ENCODE results near the gene ARPC5L.

Gene ARPC5L

DNA sequence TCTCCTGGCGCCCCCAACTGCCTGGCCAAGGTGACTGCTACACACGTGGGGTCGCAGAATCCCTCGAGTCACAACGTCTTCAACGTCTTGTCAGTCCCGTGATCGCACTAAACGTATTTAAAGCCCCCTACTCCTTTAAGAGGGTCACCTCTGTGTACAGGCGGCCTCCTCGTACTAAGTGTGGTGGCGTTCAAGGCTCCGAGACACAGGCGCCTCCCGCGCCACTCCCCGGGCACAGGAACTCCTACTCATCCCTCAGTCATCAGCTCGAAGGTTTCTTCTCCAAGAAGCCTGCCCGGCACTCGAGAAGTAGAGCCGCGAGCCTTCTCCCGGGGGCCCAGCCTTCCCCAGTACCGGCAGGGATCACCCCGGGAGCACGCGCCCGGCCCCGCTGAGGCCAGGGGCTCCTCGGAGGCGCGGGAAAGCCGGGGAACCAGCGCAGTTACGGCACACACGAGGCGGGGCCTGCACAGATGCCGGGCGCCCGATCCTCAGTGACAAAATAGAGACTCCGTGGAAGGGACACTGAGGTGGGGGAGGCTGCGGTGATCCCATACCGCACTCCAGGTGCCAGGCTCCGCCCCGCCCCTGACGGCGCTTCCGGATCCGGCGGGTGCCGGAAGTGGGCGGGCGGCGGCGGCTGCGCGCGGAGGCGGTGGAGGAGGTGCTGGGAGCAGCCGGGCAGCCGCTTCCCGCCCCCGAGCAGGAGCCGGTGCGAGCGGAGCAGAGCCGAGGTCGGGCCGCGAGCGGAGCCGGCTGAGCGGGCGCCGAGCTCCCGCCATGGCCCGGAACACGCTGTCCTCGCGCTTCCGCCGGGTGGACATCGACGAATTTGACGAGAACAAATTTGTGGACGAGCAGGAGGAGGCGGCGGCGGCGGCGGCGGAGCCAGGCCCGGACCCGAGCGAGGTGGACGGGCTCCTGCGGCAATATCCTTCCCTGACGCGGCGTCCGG, 6.9 kb downstream of the ARPC5L start:
- peak; percentile 82 for DNase-seq

DNA sequence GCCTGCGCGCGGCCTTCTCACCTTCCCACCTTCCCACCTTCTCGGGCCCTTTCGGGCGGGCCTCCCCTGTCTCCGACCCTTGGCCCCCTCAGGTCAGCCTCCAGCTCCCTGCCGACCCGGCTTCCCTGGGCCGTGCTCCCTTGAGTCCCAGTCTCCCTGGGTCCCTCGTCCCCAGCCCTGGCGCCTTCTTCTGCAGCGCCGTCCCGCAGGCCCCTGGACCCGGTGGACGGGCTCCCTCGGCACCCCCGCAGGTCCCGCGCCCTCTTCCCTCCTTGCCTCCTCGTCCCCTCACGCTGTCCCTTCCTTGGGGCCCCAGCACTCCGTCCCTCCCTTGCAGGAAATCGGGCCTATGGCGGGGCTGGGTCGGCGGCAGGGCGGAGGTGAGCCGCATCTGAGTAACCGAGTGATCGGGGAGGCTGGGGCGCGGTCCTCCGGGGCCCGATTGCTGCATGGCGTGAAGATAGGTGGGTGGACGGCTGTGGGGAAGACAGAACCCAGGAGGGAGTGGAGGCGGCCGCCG, 7.6 kb downstream of the ARPC5L start:
- no peak for DNase-seq

DNA sequence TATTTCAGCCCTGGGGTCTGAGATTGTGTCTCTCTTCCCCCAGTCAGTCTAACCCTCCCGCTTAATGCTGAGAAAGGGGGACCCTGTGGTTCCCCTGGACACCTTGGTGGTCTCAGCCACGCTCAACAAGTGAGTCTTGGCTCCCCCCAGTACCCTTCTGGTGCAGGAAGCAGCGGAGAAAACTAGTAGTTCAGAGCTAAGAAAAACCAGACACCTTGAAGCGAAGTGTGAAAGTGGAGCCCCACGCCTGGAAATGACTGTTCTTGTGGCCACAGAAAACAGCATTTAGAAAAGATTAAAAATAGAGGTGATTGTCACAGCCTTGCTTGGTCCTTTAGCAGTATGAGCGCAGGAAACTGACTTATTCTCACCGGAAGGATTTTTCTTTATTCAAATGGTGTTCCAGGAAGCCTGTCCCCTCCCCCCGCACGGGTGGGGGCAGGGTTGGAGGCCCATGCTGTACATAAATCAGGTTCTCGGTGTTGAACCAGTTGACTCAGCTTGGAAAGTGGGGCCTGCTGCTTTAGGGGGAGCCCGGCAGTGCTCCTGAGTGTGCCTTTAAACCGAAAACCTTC, 8.1 kb downstream of the ARPC5L start:
- no peak for DNase-seq

DNA sequence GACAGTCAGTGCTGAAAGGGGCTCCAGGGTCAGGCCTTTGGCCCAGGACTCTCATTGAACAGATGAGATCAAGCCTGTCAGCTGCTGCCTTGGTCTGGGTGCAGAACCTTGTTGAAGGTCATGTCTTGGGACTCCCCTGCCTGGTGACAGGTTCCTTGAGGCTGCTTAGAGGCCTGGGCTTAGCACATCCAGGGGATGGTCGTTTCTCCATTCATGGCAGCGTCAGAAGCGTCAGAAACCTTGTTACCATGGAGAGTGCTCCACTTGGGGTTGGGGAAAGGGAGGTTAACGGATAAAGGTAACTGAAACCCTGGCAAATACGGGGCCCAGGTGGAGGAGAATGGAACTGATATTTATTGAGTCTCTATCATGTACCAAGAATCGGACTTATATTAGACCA, 8.8 kb downstream of the ARPC5L start:
- no peak for DNase-seq

DNA sequence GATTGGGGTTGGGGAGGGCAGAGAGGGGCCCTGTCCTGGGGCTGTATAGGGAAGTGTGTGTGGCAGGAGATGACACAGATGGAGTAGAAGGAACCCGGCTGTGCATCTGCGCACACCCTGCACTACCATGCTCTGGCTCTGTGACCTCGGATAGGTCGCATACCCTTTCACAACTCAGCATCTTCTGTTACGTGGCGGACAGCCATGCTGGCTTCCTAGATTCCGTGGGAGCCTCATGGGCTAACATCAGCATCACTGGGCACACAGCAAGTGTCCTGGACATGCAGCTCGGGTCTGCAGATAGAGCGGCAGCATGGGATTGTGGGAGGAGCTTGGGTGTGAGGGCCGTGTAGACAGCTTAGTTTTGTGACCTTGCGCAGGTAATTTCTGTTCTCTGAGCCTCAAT, 9.2 kb downstream of the ARPC5L start:
- DNase-seq, result no peak

DNA sequence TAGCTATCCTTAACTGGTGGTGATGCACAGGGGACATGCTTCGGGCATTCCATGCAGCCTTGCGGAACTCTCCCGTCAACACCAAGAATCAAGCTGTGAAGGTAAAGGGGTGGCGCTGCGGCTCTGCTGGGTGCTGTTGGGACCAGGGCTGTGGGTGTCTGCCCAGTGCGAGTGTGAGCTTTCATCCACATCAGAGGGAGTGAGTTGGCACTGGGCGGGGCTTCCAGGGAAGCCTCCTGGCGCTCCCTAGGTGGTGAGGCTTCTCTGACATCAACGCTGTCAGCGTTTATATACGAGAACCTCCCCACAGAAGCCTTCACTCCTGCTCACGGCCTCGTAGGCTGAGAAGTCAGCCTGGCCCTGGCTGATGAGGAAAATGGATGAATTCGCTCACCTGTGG, 11.7 kb downstream of the ARPC5L start:
- no peak for DNase-seq

DNA sequence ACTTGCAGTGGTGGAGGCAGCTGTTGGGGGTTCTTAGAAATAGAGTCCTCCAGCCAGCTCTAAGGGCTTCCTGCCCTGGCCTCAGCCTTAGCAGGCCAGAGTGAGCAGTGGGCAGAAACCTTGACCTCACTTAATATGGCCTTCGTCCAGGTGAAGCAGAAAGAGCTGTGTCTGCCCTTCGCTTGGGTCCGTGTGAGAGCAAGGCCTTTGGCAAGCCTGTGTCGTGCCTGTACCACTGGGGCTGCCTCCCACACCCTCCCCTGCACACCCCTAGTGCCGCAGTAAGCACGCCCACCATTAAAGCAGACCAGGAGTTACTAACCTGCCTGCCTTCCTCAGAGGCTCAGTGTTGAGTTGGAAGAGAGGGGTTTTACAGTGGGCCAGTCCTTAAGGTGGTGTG, 13.6 kb downstream of the ARPC5L start:
- DNase-seq, result no peak

DNA sequence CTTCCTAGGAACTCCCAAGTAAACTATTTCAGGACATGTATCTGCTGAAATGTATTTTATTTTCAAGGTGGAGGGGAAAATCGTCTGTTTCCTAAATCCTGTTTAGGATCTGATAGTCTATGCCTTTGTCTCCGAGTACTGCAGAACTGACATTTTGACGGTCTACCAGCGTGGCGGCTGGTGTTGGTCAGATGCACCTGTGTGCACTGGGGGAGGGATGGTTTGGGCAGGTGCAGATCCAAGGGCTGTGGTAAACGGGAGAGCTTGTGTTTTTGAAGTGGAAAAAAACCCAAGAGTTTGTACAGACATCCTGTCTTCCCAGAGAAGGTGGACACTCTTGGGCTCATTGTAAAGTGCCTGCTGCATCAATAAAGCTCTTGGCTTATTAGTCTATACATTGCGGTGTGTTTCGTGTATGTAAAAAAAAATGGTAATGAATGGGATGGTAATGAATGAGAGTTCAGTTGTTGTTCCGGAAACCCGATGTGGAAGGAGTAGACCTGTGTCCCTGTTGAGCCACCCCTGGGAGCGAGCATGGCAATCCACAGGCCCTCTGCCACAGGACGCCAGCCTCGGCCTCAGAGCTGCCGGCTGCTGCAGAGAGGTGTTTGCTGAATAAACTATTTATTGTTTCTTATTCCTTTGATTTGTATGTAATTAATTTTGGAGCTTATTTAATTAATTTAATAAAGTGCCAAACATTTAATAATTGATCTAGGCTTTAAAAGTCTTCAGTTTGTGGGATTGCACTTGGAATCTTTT, 15.3 kb downstream of the ARPC5L start:
- no peak for DNase-seq

DNA sequence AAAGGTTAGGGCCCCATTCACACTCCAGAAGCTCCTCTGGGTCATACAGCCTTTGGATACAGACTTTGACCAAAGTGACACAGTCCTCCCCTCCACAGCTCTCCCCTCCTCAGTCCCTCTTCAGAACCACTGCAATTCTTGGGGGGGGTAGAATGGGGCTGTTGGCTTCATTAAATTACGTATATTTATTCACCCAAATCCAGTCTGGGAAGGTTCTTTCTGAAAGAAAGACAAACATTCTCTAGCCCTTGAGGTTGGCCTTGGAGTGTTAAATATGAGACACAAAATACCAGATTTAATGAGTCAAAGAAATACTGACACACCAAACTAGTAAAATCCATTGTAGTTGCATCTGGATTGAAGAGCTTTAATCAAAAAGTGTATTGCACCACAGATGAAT, 16.1 kb downstream of the ARPC5L start:
- DNase-seq, result no peak

DNA sequence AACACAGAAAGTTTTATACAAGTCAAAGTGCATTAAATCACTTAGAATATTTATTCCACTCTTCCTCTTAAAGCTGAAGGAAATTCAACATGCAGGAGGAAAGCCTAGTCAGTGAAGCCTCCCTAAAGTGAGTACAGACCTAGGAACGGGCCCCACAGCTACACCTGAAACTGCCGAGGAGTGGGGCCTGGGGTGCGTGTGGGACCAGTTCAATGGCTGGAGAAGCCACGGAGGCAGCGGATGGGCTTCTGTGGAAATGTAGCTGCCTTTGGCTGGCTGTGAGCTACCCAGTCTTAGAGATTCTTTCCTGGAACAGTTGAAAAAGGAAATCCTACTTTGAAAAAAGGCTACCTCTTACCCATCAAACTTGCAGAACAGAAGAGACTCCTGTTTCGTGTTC, 16.6 kb downstream of the ARPC5L start:
- DNase-seq, result no peak

DNA sequence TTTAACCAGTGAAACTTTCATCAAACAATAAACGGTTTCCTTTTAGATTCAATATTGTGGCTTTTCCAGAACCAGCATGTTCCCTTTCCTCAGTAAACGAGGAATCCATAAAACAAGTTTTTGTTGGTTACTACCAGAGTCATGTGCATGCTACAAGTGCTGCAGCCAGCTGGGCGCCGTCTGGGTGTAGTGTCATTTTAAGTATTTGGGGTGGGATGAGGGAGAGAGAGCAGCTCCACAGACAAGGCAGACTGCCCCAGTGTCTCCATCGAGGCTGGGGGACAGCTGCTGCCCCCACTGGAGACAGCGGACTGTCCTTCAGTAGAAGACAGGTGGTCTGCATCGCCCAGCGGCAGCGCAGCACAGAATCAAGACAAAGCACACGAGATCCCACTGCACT, 17.3 kb downstream of the ARPC5L start:
- no peak for DNase-seq

DNA sequence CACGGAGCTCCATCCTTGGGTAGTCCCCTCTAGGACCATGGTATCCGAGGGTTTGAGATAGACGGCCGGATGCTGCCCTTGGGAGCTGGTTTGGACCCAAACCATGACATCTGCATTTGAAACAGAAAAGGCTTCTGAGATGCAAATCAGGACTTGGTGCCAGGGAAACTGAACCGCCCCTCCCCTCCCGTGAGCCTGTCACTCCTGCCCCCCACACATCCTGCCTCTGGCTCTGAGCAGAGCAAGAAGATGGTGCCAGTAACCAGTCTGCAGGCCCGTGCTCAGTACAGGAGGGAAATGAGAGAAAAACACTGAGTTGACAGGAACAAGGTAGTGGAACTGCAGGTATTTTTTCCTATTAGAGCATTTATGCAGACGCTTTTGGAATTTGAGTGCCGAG, 18.6 kb downstream of the ARPC5L start:
- DNase-seq, result no peak

DNA sequence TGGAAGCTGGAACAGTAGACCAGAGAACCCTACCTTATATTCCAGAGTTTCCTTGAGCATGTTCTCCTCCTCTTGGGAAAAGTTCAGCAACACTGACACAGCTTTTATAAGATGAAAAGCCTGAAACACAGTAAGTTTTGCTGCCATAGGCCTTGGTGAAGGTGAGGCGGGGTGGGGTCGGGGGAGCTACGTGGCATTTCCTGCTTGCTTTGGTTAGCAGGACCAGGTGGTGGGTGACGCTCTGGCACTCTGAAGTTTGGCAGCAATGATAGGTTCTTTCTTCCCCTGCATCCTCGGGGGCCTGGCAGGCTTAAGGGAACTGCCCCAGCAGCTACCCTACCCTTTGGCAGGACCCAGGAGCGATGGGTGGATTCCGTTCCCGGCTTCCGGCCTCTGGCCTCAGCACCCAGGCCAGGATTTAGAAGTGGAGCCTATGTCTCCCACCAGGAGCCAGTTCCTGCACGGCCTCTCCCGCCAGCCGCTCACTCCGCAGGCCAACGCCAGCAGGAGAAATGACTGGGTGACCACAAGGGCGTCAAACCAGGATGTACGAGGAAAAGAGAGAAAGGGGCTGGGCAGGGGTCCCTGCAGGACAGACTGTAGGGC, 19.3 kb downstream of the ARPC5L start:
- DNase-seq, result no peak

DNA sequence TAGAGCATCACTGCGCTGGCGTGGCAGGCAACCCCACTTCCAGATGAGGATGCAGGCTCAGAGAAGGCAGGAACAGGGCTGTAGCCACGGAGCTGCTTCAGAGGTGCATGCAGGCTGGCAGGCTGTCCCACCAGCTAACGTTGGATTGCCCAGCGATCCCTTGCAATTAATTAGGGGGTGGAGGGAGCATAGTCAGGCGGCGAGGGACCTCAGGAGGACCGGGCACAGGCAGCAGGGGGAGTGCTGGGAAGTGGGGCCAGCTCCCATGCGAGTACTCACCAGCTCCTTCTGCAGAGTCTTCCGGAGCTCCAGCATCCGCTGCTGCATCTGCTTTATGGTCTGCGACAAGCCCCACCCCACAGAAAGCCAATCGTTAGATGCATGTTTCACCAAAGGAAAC, 20.3 kb downstream of the ARPC5L start:
- DNase-seq, result no peak

DNA sequence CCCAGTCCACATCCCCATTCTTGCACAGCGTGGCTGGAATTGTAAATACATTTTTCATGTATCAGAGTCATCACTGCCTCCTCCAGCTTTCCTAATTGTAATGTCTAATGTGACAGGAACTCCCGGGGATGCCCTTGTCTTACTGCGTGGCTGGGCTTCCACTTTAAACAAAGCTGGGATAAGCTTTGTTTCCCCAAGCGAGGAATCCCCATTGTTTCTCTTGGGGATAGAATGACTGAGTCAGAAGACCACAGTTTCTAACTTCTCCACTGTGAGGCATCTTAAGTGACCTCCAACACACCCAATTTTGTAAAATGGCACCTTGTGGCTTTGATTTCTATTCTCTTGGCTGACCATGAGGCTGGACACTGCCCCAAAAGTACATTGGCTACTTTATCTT, 22.4 kb downstream of the ARPC5L start:
- no peak for DNase-seq

DNA sequence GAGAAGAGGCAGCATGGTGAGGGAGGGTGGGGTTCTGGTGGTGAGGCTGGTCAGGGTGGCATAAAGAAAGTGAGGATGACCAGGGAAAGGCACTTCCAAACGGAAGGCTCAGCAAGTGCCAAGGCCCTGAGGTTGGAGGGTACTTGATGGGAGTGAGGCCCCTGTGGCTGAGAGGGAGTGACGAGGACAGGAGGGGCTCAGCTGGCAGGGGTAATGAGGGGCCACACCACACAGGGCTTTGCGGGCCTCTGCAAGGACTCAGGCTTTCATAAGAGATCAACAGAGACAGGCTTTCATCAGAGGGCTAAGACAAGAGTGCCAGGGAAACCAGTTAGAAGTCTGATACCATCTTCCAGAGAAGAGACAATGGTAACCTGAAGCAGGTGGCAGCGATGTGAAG, 23.6 kb downstream of the ARPC5L start:
- no peak for DNase-seq

DNA sequence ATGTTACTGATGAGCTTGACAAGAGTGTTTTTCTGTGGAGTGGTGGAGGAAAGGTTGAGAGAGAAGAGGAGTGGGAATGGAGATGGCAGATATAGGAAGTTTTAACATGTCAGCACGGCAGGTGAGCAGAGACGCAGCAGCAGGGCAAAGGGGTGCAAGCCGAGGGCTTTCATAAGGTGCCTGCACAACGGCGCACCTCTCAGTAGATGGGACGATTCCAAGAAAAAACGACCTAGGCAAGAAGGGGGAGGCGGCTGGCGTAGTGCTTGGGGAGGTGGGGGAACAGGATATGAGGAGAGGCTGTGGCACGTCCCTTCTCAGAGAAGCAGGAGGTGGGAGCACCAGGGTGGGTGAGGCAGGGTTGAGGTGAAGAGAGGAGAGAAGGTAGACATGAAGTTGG, 24.5 kb downstream of the ARPC5L start:
- DNase-seq, result no peak

DNA sequence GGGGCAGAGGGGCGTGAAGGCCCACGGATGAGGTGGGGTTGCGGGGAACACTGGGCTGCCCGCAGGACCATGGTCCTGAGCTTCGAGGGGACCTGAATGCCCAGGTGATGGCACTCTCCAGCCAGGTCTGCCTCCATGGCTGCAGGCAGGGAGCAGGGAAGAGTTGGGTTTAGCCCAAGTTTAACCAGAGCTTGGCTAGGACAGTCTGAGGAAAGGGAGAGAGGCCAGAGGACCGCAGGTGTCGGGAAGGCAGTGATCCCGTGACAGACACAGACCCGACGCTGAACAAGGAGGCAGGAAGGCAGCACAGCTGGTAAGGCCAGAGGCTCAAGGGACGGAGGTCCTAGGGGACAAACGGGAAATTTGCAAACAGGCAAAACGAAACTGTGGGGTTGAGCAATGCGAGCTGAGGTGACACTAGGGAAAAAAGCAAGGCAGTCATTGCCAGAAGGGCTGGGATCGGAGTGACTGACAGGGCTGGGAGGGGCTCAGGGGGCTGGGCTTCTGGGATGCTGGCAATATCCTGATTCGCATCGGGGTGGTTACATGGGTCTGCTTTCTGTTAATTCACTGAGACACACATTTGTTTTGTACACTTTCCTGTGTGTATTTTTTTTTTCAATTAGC, 25.0 kb downstream of the ARPC5L start:
- DNase-seq, result no peak

DNA sequence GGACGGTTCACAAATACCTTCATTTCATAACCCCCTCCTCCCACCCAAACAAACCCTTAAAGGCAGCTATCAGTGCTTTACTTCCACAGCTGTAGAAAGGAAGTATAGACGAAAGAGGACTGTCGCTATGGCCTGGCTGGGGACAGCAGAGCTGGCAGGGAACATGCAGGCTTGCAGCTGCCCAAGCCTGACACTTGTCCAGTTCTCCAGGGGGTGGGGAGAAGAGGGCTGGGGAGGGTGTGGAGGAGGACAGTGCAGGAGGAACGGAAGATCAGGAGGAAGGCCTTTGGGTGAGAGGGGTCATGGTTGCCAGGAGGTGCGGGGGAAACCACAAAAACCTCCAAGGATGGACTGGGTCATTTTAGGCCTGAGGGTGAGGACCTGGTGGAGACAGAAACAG, 25.9 kb downstream of the ARPC5L start:
- DNase-seq, result no peak

DNA sequence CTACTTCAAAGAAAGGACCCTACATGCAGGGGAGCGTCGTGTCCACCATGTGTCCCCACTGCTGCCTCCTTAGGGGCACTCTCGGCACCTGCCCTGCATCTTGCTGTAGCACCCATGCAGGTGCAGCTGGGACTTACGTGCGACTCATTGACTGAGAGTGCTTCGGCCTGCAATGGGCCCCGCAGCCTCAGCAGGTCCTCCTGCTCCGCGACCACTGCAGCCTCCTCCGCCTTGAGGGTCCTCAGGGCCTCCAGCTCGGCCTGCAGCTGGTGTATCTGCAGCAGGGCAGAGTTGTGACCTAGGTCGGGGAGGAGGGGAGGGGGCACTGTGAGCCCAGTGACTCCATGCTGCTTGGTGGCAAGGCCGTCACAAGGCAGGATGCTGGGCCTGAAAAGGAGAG, 27.1 kb downstream of the ARPC5L start:
- no peak for DNase-seq

DNA sequence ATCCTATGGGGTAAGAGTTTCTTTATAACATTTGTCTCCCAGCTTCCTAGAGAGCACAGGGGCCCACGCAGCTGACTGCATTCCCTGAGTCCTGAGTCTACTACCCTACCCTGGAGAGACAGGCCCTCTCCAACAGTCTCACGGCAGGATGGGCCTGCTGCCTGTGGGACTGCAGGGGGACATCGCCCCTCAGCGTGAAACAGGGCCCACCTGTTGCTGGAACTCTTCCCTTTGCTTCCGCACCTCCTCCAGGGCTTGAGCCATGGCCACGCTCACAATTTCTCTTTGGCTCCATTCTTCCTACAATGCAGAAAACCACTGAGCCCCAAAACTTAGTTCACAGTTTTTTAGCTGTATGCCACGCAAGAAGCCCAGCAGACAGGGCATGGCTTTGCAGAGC, 28.2 kb downstream of the ARPC5L start:
- DNase-seq, result no peak

DNA sequence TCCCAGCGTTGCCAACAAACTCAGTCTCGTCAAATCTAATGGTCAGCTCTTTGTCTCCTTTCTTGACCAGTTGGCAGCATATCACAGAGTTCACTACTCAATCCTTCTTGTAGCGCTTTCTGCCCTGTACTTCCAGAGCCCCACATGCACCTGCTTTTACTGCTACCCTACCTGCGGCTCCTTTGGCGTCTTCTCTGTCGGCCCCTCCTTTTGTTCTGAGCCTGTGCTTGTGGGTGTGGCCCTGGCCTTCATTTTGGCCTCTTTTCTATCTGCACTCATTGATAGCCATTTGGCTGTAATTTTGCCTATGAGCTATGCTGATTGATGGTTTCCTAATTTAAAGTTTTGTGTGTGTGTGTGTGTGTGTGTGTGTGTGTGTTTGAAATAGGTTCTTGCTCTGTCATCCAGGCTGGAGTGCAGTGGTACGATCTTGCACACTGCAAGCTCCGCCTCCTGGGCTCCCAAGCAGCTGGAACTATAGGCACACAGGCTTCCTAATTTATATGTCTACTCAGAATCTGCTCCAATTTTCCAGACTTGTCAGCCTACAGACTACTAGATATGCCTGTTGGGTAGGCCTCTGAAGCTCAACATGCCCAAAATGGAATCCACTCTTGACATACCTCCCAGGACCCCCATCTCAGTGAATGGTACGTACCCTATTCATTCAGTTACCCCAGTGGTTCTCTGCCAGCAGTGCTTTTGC, 32.3 kb downstream of the ARPC5L start:
- no peak for DNase-seq
